ENCODE measurements around the gene KRT81. TPM values are rescaled to one million over a fixed set of nuclear protein-coding genes. Genes with fewer than 3 reads are reported as not detected.
"Not testable (repeated sequence)": the region's sequence is repeated elsewhere in the genome, so short reads cannot be mapped to it uniquely, and the experiment has no call there.

The KRT81 gene
- total RNA-seq, 1 donor from 2014 or later = not detected

- Histone ChIP-seq H3K9me3 (no peaks in the 10 kb centered on the region), H3K27ac (peak overlapping the region; percentile 88 to 90), H3K4me1 (peaks cover 20 to 56% of the 10 kb centered on the region in 2 donors), H3K4me3 (peak overlapping the region in 1 of 2 donors; percentile 31), H3K27me3 (no peaks in the 10 kb centered on the region), H3K36me3 (no peaks in the 10 kb centered on the region)
- intact Hi-C loops (cut with DNase I) = loop anchor here (2.0 to 10.0 kb wide), 2 partner anchors 14 to 210 kb away; no protein-coding TSS in a partner anchor
- TF ChIP-seq CTCF (IDR thresholded peaks at IDR 0.05) = no peak
- no peak for DNase-seq (ENCODE audit: low spot score in 2 of 2)
Observed at GRCh38 chr12:52244615-52244994, 46.7 kb downstream of the KRT81 start.

- Histone ChIP-seq H3K4me3 (peak overlapping the region in 1 of 2 donors; percentile 31), H3K27me3 (no peaks in the 10 kb centered on the region), H3K4me1 (peaks cover 17 to 52% of the 10 kb centered on the region in 2 donors), H3K36me3 (no peaks in the 10 kb centered on the region), H3K9me3 (no peaks in the 10 kb centered on the region), H3K27ac (peak overlapping the region; percentile 88 to 90)
- intact Hi-C loops (cut with DNase I) = loop anchor here (2.0 to 10.0 kb wide), 2 partner anchors 13 to 209 kb away; no protein-coding TSS in a partner anchor
- no peak for TF ChIP-seq CTCF (IDR thresholded peaks at IDR 0.05)
- DNase-seq (ENCODE audit: low spot score in 2 of 2) = peak; percentile 74 to 95
Observed at GRCh38 chr12:52243856-52244614, 47.3 kb downstream of the KRT81 start.

DNA sequence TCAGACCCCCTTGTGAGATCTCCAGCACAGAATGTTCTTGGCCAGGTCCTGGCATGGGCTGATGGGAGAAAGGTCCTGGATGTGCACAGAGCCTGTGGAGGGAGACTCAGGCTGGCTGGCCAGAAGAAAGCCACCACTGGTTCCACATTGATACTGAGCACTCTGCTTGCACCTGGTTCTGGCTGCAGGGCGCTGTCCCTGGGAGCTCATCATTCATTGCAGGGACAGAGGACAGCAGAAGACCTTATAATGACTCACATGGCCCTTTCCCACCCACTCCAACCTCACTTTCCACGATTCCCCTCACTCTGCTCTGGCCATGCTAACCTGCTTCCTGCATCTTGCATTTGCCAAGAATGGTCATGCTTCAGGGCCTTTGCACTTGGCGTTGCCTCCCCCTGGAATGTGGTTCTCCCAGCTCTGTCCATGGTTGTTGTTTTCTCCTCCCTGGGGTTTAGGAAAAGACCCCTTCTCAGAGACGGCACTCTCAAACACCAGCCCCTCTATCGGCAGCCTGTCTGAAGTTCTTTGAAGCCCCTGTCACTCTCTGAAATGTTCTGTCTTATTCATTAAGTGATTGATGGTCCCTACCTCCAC, 48.0 kb downstream of the KRT81 start:
- Histone ChIP-seq H3K4me3 (no peak overlapping the region), H3K27ac (peak overlapping the region; percentile 88 to 90), H3K27me3 (no peaks in the 10 kb centered on the region), H3K9me3 (no peaks in the 10 kb centered on the region), H3K4me1 (peaks cover 16 to 46% of the 10 kb centered on the region in 2 donors), H3K36me3 (no peaks in the 10 kb centered on the region)
- no peak for TF ChIP-seq CTCF (IDR thresholded peaks at IDR 0.05)
- no peak for DNase-seq (ENCODE audit: low spot score in 2 of 2)
- intact Hi-C loops (cut with DNase I) = loop anchor here (10.0 kb wide), 1 partner anchor 209 kb away; no protein-coding TSS in a partner anchor

DNA sequence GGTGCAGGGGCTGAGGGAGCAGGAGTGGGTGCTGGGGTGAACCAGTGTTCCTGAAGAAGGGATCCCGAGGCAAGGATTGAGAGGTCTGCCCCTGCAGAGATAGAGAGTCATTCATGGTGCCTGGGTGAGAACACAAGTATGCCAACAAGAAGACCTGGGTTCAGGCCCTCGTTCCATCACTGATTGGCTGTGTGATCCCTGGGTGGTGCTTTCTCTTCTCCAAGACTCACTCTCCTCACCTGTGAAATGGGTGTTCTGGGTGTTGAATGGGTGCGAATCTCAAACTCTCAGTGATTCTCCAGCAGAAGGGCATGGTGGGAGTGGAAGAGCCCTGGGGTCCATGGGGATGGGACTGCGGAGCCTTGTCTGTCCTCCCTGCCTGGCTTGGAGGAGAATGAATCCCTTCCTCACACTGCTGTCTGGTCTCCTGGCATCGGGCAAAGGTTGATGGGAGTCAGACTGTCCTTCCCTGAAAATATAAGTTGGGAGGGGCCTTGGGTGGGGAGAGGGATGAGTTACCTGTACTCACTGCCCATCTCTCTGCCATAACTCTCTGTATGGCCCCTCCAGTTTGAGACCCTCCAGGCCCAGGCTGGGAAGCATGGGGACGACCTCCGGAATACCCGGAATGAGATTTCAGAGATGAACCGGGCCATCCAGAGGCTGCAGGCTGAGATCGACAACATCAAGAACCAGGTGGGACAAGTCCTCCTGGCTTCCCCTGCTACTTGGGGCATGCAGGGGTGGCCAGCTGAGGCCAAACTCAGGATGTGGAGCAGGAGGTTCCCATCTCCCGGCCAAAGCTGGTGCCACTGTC, 48.7 kb downstream of the KRT81 start:
- no peaks in the 10 kb centered on the region for H3K27me3 ChIP-seq
- no peak overlapping the region for H3K4me3 ChIP-seq
- peak overlapping the region; percentile 88 to 90 for H3K27ac ChIP-seq
- peaks cover 16 to 39% of the 10 kb centered on the region in 2 donors for H3K4me1 ChIP-seq
- intact Hi-C loops (cut with DNase I) = loop anchor here (10.0 kb wide), 1 partner anchor 208 kb away; no protein-coding TSS in a partner anchor
- H3K9me3 ChIP-seq = no peaks in the 10 kb centered on the region
- no peak for DNase-seq (ENCODE audit: low spot score in 2 of 2)
- H3K36me3 ChIP-seq = no peaks in the 10 kb centered on the region
- TF ChIP-seq CTCF (IDR thresholded peaks at IDR 0.05) = no peak

- H3K27ac ChIP-seq = no peak overlapping the region
- no peak overlapping the region for H3K4me3 ChIP-seq
- intact Hi-C loops (cut with DNase I) = loop anchor here (10.0 kb wide), 1 partner anchor 207 kb away; no protein-coding TSS in a partner anchor
- TF ChIP-seq CTCF (IDR thresholded peaks at IDR 0.05) = no peak
- DNase-seq (ENCODE audit: low spot score in 2 of 2) = no peak
- no peaks in the 10 kb centered on the region for H3K9me3 ChIP-seq
- H3K36me3 ChIP-seq = no peaks in the 10 kb centered on the region
- H3K27me3 ChIP-seq = no peaks in the 10 kb centered on the region
- peaks cover 16 to 27% of the 10 kb centered on the region in 2 donors for H3K4me1 ChIP-seq
Observed at GRCh38 chr12:52241205-52241842, 50.0 kb downstream of the KRT81 start.

DNA sequence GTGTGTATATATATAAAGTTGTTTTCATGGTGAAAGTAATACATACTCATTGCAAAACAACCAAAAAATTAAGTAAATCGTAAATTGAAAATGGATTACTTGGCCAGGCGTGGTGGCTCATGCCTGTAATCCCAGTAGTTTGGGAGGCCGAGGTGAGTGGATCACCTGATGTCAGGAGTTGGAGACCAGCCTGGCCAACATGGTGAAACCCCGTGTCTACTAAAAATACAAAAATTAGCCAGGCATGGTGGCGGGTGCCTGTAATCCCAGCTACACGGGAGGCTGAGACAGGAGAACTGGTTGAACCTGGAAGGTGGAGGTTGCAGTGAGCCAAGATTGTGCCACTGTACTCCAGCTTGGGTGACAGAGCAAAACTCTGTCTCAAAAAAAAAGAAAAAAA, 51.1 kb downstream of the KRT81 start:
- H3K27ac ChIP-seq; H3K27me3 ChIP-seq; H3K9me3 ChIP-seq; DNase-seq (ENCODE audit: low spot score in 2 of 2); H3K36me3 ChIP-seq; H3K4me3 ChIP-seq: not testable (repeated sequence)
- H3K4me1 ChIP-seq = peaks cover 16 to 22% of the 10 kb centered on the region in 2 donors
- intact Hi-C loops (cut with DNase I) = loop anchor here (10.0 kb wide), 1 partner anchor 205 kb away; no protein-coding TSS in a partner anchor
